Eye (tissue), 1 donor: Measurements from ENCODE around the gene ZNF316.
A peak's percentile ranks its signal among the peaks of the same experiment; 100 is the strongest.

Experiments used
- DNase-seq: peaks from one replicate; pipeline ENCODE4 v3.0.0-alpha.2; 2015

The ZNF316 gene

GRCh38 chr7:6636741-6637543, at the start of gene ZNF316:
ZNF316 (plus strand) TSS chr7:6637318; CDS start chr7:6642410, 5,092 bp downstream.
- DNase-seq: peak; percentile 62

DNA sequence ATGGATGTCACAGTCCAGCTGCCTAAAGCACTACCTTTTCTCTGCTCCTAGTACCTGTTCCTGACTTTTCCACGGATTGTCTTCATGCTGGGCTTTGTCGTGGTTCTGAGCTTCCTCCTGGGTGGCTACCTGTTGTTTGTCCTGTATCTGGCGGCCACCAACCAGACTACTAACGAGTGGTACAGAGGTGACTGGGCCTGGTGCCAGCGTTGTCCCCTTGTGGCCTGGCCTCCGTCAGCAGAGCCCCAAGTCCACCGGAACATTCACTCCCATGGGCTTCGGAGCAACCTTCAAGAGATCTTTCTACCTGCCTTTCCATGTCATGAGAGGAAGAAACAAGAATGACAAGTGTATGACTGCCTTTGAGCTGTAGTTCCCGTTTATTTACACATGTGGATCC, 48.6 kb upstream of the ZNF316 start:
- DNase-seq: no peak

DNA sequence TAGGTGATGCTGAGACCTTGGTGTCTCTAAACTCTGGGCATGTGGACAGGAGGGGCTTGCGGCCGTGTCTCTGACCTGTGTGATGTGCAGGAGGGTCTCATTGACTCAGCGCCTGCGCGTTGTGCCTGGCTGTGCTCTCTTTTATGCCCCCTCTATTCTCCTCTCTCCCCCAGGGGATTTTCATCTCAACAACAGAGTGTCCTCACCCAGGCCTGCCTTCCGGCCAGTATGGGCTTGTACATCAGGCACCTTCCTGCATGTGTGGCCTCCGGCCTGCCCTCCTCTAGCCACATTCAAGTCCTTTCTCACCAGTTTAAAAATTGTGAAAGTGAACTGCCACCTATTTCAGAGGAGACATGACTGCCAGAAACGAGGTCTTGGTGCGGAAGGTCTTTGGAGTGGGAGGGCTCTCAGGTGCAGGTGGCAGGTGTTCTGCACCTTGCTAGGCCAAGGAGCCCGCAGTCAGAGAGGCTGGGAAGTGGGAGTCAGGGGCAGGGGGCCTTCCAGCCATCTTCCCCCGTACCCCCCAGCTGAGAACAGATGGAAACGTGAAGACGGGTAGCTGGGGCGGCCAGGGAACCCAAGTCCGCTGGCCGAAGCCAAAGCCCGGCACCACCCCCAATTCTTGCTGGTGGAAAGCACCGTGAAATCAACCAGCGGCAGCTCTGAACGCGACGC, 47.8 kb upstream of the ZNF316 start:
- DNase-seq: no peak

GRCh38 chr7:6589829-6590644, 47.1 kb upstream of the ZNF316 start, which contains the start of gene INTS15:
INTS15 (plus strand) TSS chr7:6590021; CDS start chr7:6590284, 263 bp downstream.
- DNase-seq: peak; percentile 93

DNA sequence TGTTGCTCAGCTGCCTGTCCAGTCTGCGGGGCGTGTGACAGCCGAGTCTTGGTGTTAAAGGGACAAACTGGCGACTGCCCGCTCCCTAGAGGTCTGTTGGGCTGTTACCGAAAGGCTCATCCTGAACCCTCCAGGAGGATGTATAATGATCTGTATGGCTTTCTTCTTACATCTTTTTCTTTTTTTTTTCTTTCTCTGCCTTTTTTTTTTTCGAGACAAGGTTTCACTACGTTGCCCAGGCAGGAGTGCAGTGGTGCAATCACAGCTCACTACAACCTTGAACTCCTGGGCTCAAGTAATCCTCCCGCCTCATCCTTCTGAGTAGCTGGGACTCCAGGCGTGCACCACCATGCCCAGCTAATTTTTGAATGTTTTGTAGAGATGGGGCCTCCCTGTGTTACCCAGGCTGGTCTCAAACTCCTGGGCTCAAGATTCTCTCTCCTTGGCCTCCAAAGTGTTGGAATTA, 46.4 kb upstream of the ZNF316 start:
- no peak for DNase-seq

GRCh38 chr7:6600093-6600492, 37.0 kb upstream of the ZNF316 start:
- DNase-seq: no peak

GRCh38 chr7:6604458-6604857, 32.7 kb upstream of the ZNF316 start:
- DNase-seq: no peak

DNA sequence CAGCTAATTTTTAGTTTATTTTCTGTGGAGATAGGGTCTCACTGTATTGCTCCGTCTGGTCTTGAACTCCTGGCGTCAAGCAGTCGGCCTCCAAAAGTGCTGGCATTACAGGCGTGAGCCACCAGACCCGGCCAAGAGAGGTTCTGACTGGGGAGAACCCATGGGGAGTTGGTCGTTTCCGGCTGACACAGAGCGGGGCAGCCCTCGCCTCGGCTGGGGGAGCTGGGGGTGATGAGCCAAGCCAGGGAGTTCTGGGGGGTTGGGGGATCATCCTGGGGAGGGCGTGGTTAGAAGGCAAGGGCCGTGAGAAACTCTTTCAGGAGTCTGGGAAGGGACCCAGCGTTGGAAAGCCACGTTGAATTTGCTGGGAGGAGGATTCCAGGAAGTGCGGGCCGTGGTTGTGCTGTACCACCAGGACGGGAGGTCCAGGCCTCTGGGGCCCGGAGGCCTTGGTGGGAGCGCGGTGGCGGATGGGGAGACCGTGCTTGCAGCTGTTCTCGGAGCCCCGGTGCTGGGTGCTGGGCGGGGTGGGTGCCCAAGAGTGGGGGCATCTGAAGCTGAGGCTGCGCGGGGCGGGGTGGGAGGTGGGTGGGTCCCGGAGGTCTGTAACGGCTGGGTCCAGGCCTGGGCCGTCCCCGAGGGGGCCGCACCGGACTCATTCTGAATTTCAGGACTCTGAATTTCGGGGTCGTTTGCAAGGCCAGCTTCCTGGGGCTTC, 30.1 kb upstream of the ZNF316 start:
- no peak for DNase-seq

GRCh38 chr7:6607651-6608051, 29.5 kb upstream of the ZNF316 start:
- DNase-seq: no peak

DNA sequence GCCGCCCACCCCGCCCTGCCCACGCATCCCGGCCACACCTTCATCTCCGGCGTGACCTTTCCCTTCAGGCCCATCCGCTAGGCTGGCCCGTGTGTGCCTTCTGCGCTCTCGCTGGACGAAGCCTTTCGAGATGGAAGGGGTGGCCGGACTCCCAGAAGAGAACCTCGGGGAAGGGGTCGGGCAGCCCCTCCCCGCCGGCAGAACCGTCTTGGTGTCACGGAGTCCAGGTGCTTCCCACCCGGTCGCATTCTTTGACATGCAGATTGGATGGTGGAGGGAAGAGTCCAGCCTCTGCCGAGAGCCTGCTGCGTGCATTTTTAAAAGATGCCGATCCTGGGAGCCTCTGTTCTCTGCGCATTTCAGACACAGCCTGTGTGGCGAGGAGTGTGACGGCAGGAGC, 29.0 kb upstream of the ZNF316 start:
- no peak for DNase-seq

GRCh38 chr7:6608794-6609193, 28.3 kb upstream of the ZNF316 start:
- DNase-seq: no peak

- no peak for DNase-seq
These were observed 24.3 kb upstream of the ZNF316 start for GRCh38 chr7:6612819-6613218.

GRCh38 chr7:6613706-6614105, 23.4 kb upstream of the ZNF316 start:
- no peak for DNase-seq

DNA sequence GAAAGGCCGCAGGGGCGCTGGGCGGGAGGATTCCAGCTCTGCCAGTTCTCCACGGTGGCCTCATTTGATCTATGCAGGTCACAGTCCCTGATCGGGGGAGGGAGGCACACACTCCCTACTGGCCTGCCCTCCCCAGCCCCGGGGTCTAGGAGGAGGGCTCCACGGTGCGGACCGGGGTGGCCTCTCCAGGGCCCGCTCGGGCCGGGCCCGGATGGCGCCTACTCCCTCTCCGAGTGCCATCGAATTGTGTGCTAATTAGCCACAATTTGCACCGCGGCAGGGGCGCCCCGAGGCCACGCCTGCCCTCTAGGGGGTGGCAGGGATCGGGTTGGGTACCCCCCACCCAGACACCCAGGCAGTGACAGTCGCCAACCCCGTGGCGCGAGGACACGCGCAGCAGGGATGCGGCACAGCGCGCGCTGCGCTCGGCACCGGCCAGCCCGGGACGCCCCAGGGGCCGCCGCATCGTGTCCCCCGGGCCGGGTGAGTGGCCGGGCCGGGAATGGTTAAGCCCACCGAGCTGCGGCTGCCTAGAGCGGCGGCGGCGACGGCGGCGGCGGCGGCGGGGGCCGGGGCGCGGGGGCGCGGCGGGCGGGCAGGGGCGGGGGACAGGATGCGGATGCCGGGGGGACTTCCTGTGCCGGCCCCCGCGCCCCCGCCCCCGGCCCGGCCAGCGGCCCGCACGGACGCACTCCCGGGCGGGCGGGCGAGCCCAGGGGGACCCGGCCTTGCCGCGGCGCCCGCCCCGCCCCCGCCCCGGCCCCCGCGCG, 22.0 kb upstream of the ZNF316 start, which contains the start of gene ZNF853:
Gene ZNF853, plus strand, starts transcription at position 658 of the 770 bp plus-strand sequence. CDS start 565 bp downstream, outside the sequence.
- peak; percentile 64 for DNase-seq

- peak; percentile 37 for DNase-seq
These were observed 21.2 kb upstream of the ZNF316 start for GRCh38 chr7:6615723-6616555.

DNA sequence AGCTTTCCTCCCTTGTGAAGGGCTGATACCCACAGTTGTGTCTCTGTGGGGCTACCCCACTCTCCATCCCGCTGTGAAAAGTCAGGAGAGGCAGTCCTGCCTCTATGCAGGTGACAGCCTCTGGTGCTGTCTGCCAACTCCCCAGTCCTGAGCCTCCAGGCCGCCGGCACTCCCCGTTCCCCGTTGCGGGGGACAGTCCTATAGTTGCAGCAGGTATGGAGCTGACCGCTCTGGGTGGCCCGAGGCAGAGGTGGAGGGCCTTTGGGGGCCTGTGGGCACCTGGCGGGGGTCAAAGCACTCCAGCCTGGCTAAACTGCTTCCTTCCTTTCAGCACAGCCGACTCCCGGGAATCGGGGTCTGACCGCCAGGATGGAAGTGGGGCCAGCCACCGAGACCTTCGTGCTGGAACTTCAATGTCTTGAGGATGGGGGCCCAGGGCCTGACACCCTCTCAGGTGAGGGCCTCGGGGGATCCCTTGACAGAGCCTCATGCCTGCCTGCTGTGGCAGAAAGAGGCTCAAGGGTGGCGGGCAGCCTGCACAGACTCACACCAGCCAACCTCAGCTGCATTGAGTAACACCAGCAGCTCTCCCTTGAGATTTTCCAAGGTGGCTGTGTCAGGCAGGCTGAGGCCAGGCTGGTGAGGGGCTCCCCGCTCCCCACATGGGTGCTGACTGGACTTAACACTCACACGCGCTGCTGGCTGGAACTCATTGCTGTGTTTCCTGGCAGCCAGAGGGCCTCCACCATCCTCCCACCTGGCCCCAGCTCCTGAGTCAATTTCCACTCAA, 20.1 kb upstream of the ZNF316 start:
- no peak for DNase-seq

DNA sequence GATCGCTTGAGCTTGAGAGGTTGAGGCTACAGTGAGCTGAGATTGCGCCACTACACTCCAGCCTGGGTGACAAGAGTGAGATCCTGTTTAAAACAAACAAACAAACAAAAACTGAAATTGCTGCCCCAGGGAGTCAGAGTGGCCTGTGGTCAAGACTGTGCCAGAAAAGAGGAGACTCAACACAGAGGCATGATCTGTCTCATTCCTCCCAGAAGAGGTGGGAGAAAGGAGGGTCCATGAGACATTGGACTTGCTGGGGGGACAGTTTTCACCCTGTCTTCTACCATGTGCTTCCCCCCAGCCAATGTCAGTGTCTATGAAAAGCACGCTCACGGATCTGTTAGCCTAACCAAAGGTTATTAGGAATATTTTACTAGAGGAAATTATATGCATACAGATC, 18.5 kb upstream of the ZNF316 start:
- no peak for DNase-seq

DNA sequence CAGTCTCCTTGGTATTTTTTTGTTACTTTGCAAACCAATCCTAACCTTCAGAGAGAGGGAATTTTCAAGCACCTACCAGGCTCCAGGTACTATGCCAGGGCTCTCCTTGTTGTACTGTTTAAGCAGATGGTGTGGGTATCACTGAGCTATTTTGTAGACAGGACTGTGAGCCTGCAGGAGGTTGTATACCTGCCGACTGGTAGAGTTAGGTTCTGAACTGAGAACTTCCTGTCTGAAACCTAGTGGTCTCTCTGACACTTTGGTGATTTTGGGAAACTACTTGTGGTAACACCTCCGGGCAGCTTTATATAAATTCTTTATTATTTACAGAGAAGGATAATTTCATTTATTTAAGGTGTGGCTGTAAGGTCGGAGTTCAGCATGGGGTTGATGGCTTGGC, 17.2 kb upstream of the ZNF316 start:
- no peak for DNase-seq

DNA sequence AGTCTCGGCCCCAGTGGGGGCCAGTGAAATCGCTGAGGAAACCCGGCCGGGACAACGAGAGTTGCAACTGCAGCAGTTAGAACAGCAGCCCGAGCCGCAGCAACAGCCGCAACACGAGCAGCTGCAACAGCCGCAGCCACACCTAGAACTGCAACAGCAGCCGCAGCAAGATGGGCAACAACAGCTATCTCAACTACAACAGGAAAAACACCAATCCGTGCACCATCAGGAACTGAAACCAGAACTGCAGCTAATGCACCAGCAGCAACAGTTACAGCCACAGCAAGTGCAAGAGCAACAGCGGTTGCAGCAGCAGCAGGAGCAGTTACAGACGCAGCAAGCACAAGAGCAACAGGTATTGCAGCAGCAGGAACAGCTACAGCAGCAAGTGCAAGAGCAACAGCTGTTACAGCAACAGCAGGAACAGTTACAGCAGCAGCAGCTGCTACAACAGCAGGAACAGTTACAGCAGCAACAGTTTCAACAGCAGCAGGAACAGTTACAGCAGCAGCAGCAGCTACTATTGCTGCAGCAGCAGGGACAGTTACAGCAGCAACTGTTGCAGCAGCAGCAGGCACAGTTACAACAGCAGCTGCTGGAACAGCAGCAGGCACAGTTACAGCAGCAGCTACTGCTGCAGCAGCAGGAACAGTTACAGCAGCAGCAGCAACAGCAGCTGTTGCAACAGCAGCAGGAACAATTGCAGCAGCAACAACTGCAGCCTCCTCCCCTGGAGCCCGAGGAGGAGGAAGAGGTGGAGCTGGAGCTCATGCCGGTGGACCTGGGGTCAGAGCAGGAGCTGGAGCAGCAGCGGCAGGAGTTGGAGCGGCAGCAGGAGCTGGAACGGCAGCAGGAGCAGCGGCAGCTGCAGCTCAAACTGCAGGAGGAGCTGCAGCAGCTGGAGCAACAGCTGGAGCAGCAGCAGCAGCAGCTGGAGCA, 15.7 kb upstream of the ZNF316 start:
- DNase-seq: no peak
